HepG2 (cell line): ENCODE measurements around the gene GPR162. TPM values are rescaled to one million over a fixed set of nuclear protein-coding genes. Genes with fewer than 3 reads are reported as not detected.

Experiments
- ATAC-seq: fragments of 200-7000 bp; cut with Tn5 transposase; 3 replicates; pipeline ENCODE4 v1.9.1; 2020; ENCODE audit warnings: mild to moderate bottlenecking, moderate library complexity
- BruUV-seq: library from RNA; stranded (reverse); fragments of 400-500 nt; replicated peaks from 2 replicates; lab custom pipeline; 2021; lab: Mats Ljungman, UMichigan
- CTCF ChIA-PET: fragments of 300-600 bp; formaldehyde crosslinking; extraction: SDS; loops from one replicate; lab custom pipeline; 2021; ENCODE audit warnings: low total read pairs, inconsistent platforms, low intra/inter-chr PET ratio; lab: Yijun Ruan, JAX
- POLR2A ChIA-PET: fragments of 350-600 bp; sonication (Branson Sonifier 250); formaldehyde crosslinking; loops from one replicate; lab custom pipeline; 2020; ENCODE audit warnings: antibody characterized with exemption, inconsistent platforms; lab: Yijun Ruan, JAX
- DNase-seq: peaks from one replicate; pipeline ENCODE4 v3.0.0-alpha.2; 2015; ENCODE audit warnings: low spot score
- FAIRE-seq: peaks from 3 replicates; lab custom pipeline; 2011; peaks lifted over from hg19 to GRCh38; lab: Jason Lieb, UNC
- H2AFZ ChIP-seq: one replicate; pipeline ENCODE4 v1.6.1; 2011; ENCODE audit warnings: low read length, inconsistent platforms
- H3K27ac ChIP-seq: fragments of 300-600 bp; 3 replicates; pipeline ENCODE4 v1.8.0; 2011; ENCODE audit warnings: mixed run types, mild to moderate bottlenecking, mixed read lengths, low read length, inconsistent platforms; ENCODE audit not compliant: insufficient read depth; ENCODE audit errors: extremely low read length
- H3K27me3 ChIP-seq, 2 experiments: fragments of 200-600 bp in 1 of 2; 2 replicates in 1 of 2; 3 replicates in 1 of 2; pipeline versions ENCODE4 v1.6.0 to v1.8.0; 2011; ENCODE audit warnings: low read length in 2 of 2, mild to moderate bottlenecking in 2 of 2, moderate library complexity in 2 of 2, inconsistent platforms in 1 of 2; ENCODE audit not compliant: insufficient read depth in 2 of 2, control insufficient read depth in 1 of 2
- H3K36me3 ChIP-seq, 2 experiments: fragments of 200-600 bp in 1 of 2; replicated peaks in 1 of 2; 2 replicates in 1 of 2; 3 replicates in 1 of 2; pipeline versions ENCODE4 v1.5.1 to v1.8.0; 2011; ENCODE audit warnings: low read length in 2 of 2, inconsistent platforms in 1 of 2; ENCODE audit not compliant: insufficient read depth in 2 of 2, control insufficient read depth in 1 of 2
- H3K4me1 ChIP-seq: 2 replicates; pipeline ENCODE4 v1.5.1; 2012; ENCODE audit warnings: low read length, inconsistent platforms; ENCODE audit not compliant: insufficient read depth
- H3K4me2 ChIP-seq: 2 replicates; pipeline ENCODE4 v1.6.0; 2011; ENCODE audit warnings: low read depth, low read length, inconsistent platforms
- H3K4me3 ChIP-seq, 3 experiments: fragments of 200-600 bp in 1 of 3; sonication (generic), shearing (Covaris generic) in 1 of 3; replicated peaks in 1 of 3; 2 replicates each; pipeline ENCODE4 v1.5.1; 2011 to 2016; ENCODE audit warnings: low read length in 3 of 3, inconsistent platforms in 2 of 3, low read depth in 2 of 3, mild to moderate bottlenecking in 2 of 3, control low read depth in 1 of 3, mixed read lengths in 1 of 3; ENCODE audit not compliant: insufficient read depth in 1 of 3
- H3K79me2 ChIP-seq: one replicate; pipeline ENCODE4 v1.6.1; 2011; ENCODE audit warnings: low read length, inconsistent platforms; ENCODE audit not compliant: insufficient read depth
- H3K9ac ChIP-seq: 2 replicates; pipeline ENCODE4 v1.6.0; 2011; ENCODE audit warnings: mild to moderate bottlenecking, low read depth, low read length, inconsistent platforms; ENCODE audit not compliant: insufficient read depth
- H3K9me3 ChIP-seq: 2 replicates; pipeline ENCODE4 v1.5.1; 2012; ENCODE audit warnings: mild to moderate bottlenecking, low read length
- H4K20me1 ChIP-seq: 2 replicates; pipeline ENCODE4 v1.6.0; 2011; ENCODE audit warnings: inconsistent platforms, mild to moderate bottlenecking, low read length, moderate library complexity; ENCODE audit not compliant: insufficient read depth
- CREB1 ChIP-seq, 2 experiments: fragments of 450-650 bp in 1 of 2; IDR thresholded peaks; 2 replicates each; pipeline ENCODE4 v1.6.1; 2016 to 2017; ENCODE audit warnings: control low read depth in 1 of 2, mild to moderate bottlenecking in 1 of 2, missing compliant biosample characterization in 1 of 2, missing genetic modification characterization in 1 of 2
- DNMT1 ChIP-seq: sonication (generic); formaldehyde crosslinking; IDR thresholded peaks from 2 replicates; pipeline ENCODE4 v1.5.1; 2020; ENCODE audit warnings: mild to moderate bottlenecking, missing genetic modification reagents
- HHEX ChIP-seq: IDR thresholded peaks from 2 replicates; pipeline ENCODE4 v1.6.1; 2016; ENCODE audit warnings: control low read depth
- ISL2 ChIP-seq: sonication (generic); formaldehyde crosslinking; IDR thresholded peaks from 2 replicates; pipeline ENCODE4 v1.5.0; 2020; ENCODE audit warnings: missing genetic modification reagents
- PHF8 ChIP-seq: sonication (generic); formaldehyde crosslinking; IDR thresholded peaks from 2 replicates; pipeline ENCODE4 v1.5.0; 2020; ENCODE audit warnings: missing genetic modification reagents
- TOE1 ChIP-seq: sonication (generic); formaldehyde crosslinking; IDR thresholded peaks from 2 replicates; pipeline ENCODE4 v1.4.0; 2020; ENCODE audit warnings: mild to moderate bottlenecking, missing genetic modification reagents
- ZMYM4 ChIP-seq: sonication (generic); formaldehyde crosslinking; IDR thresholded peaks from 2 replicates; pipeline ENCODE4 v1.8.1; 2023; ENCODE audit warnings: mild to moderate bottlenecking, missing genetic modification reagents
- ZNF7 ChIP-seq: IDR thresholded peaks from 2 replicates; pipeline ENCODE4 v1.6.1; 2016; ENCODE audit warnings: missing biosample characterization, missing genetic modification reagents
- ZSCAN31 ChIP-seq: sonication (generic); formaldehyde crosslinking; IDR thresholded peaks from 2 replicates; pipeline ENCODE4 v1.5.0; 2020; ENCODE audit warnings: low read depth, mild to moderate bottlenecking, missing genetic modification reagents
- ZSCAN9 ChIP-seq: IDR thresholded peaks from 2 replicates; pipeline ENCODE4 v1.6.1; 2016; ENCODE audit warnings: borderline replicate concordance
- WGBS: methylation state at CpG from one replicate; pipeline ENCODE4 v1.1.6; 2017; ENCODE audit warnings: low lambda C conversion rate; 5-methylcytosine and 5-hydroxymethylcytosine counted together
- in situ Hi-C: cut with HindIII; loops from 2 replicates; pipeline ENCODE4 v1.10.0; 2017; ENCODE audit warnings: low pct_unique_long_range_greater_than_20kb; ENCODE audit not compliant: extremely low pct_ligation_motif_present
- intact Hi-C: fragments of 100-400 bp; cut with micrococcal nuclease; formaldehyde crosslinking; loops from one replicate; pipeline ENCODE4 v1.10.0; 2022; ENCODE audit not compliant: unreplicated experiment
- polyA plus RNA-seq, 8 experiments: library from polyadenylated mRNA; depleted of rRNA in 3 of 8; stranded (reverse) in 7 of 8; unstranded in 1 of 8; fragments of >200 nt; fragmentation: Illumina TruSeq in 4 of 8; extraction: Trizol in 4 of 8; gene quantifications; 2 replicates each; pipeline versions ENCODE4 v1.2.1 to v1.2.3, GENCODE V29; 2011 to 2016; ENCODE audit warnings: low read depth in 4 of 8, missing spikeins in 1 of 8, mixed read lengths in 1 of 8; ENCODE audit not compliant: insufficient read depth in 1 of 8
- total RNA-seq, 5 experiments: library from RNA; depleted of rRNA; stranded (reverse); fragments of >200 nt; fragmentation: Illumina TruSeq; extraction: Trizol; gene quantifications; 2 replicates each; pipeline ENCODE4 v1.2.3, GENCODE V29; 2016; ENCODE audit warnings: low read depth in 1 of 5
- TF ChIP-seq, protein P1 (sequence below): sonication (generic); formaldehyde crosslinking; IDR thresholded peaks from 2 replicates; pipeline ENCODE4 v1.5.0; 2020; ENCODE audit warnings: missing genetic modification reagents

The GPR162 gene
- total and polyA plus RNA-seq, 2 of the 13 experiments (the other 11 are each of a cell fraction or from before 2014, with no cell fraction given): 0.08 TPM; not detected in 1

DNA sequence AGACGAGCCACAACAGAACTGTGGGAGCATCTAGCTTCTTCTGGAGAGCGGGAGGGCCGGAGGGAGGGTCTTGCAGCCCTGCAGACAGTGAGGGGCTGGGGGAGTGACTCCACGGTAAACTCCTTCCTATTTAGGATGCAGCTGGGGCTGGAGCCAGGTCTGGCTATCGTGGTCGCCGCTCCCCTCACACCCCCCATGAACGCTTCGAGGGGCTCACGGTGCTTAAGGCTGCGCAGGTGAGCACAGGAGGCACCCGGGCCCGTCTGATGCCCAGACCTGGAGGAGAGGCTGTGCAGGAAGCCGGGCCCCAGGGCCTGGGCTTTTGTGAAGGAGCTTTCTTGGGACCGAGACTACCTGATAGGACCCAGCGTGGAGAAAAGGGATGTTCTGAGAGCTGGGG, 15.2 kb downstream of the GPR162 start:
- DNase-seq (no peak), FAIRE-seq (no peak)
- no peak overlapping the region for H2AFZ ChIP-seq
- BruUV-seq: no TSS peak
- POLR2A ChIA-PET: interaction anchor here (1.2 to 2.7 kb wide), 2 partner anchors 15 to 70 kb away, joined by 3 to 13 read pairs; partner anchors contain the start of genes CDCA3 and USP5
- no peak overlapping the region for H3K4me2 ChIP-seq
- H3K4me3 ChIP-seq: no peak overlapping the region
- no peaks in the 10 kb centered on the region for H4K20me1 ChIP-seq
- H3K27me3 ChIP-seq: no peaks in the 10 kb centered on the region
- TF ChIP-seq DNMT1 (no peak), ISL2 (CRISPR knock-in tag) (no peak), HHEX (CRISPR knock-in tag) (no peak), PHF8 (CRISPR knock-in tag) (no peak), ZSCAN31 (CRISPR knock-in tag) (no peak), ZMYM4 (no peak), TOE1 (CRISPR knock-in tag) (no peak), ZSCAN9 (CRISPR knock-in tag) (no peak), ZNF7 (CRISPR knock-in tag) (no peak), CREB1 (IDR thresholded peaks at IDR 0.05) (no peak), CREB1 (CRISPR knock-in tag; IDR thresholded peaks at IDR 0.05) (no peak)
- TF ChIP-seq, protein P1, sequence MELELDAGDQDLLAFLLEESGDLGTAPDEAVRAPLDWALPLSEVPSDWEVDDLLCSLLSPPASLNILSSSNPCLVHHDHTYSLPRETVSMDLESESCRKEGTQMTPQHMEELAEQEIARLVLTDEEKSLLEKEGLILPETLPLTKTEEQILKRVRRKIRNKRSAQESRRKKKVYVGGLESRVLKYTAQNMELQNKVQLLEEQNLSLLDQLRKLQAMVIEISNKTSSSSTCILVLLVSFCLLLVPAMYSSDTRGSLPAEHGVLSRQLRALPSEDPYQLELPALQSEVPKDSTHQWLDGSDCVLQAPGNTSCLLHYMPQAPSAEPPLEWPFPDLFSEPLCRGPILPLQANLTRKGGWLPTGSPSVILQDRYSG (CRISPR knock-in tag): no peak
- TF ChIP-seq, all 625 proteins: peak for 0
- no peak overlapping the region for H3K27ac ChIP-seq
- H3K4me1 ChIP-seq: no peaks in the 10 kb centered on the region
- H3K9me3 ChIP-seq: no peaks in the 10 kb centered on the region
- H3K36me3 ChIP-seq: peaks cover 12 to 33% of the 10 kb centered on the region in 2 experiments; a peak in 4 of 5 replicates
- in situ Hi-C loops (no loop called here), intact Hi-C loops (no loop called here)
- no peak overlapping the region for H3K9ac ChIP-seq
- WGBS: 94% methylated on average over 2 of the region's 16 CpGs
- no peak for ATAC-seq
- CTCF ChIA-PET: no interaction called here
- H3K79me2 ChIP-seq: no peaks in the 10 kb centered on the region
